Hepatocyte (in vitro differentiated cells): ENCODE results near the gene NTSR2.

ENCODE experiments used
- EZH2 ChIP-seq: fragments of 200-600 bp; sonication (generic); IDR thresholded peaks from 2 replicates; pipeline ENCODE4 v1.6.1; 2016; ENCODE audit warnings: antibody characterized with exemption, mild to moderate bottlenecking, borderline replicate concordance
- TF ChIP-seq, protein P1 (sequence below): fragments of 200-600 bp; sonication (generic); IDR thresholded peaks from 2 replicates; pipeline ENCODE4 v1.5.1; 2016; ENCODE audit warnings: antibody characterized with exemption, mild to moderate bottlenecking; ENCODE audit not compliant: poor library complexity

DNA sequence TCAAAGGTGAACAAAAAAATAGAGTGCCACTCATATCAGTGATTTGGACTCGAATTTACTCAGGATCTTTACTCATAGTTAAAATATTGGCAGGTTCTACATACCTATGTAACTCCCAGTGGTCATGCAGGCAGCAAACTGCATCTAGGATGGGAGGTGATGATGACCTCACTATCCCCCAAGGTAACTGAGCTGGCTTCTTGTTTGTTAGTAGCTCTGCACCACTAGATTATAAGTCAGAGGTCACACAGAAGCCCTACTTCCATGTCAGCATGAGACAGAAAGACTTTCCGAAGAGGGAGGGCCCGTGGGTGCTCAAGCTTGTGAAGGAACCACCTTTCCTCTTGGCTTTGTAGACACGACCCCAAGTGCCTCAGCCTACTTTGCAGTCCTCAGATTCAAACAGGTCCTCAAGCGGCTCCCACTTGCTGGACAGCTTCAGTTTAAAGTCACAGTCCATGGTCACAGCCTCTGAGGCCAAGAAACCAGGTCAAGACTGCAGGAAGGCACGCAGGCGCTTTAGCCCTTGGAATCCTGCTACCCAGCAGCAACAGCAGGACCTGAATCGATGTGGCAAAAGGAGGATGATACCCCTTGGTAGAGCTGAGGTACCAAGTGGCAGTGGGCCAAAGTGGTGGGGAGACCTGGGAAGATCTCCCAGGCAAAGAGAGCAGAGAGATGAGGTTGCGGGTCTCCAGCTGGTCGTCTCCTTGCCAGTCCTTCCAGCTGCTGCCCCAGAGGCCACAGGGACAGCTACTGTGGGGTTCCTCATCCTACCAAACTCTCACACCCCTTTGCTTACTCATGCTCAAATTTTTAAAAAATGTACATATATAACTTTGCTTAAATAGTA lies 4.3 kb downstream of the NTSR2 start:
- TF ChIP-seq, protein P1, sequence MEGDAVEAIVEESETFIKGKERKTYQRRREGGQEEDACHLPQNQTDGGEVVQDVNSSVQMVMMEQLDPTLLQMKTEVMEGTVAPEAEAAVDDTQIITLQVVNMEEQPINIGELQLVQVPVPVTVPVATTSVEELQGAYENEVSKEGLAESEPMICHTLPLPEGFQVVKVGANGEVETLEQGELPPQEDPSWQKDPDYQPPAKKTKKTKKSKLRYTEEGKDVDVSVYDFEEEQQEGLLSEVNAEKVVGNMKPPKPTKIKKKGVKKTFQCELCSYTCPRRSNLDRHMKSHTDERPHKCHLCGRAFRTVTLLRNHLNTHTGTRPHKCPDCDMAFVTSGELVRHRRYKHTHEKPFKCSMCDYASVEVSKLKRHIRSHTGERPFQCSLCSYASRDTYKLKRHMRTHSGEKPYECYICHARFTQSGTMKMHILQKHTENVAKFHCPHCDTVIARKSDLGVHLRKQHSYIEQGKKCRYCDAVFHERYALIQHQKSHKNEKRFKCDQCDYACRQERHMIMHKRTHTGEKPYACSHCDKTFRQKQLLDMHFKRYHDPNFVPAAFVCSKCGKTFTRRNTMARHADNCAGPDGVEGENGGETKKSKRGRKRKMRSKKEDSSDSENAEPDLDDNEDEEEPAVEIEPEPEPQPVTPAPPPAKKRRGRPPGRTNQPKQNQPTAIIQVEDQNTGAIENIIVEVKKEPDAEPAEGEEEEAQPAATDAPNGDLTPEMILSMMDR: no peak
- TF ChIP-seq EZH2: no peak
